ENCODE results near the gene UNC13D.
"Not testable (repeated sequence)": the region's sequence is repeated elsewhere in the genome, so short reads cannot be mapped to it uniquely, and the experiment has no call there.

The UNC13D gene

GRCh38 chr17:75891022-75891604 lies 46.9 kb upstream of the UNC13D start (continued):
- TF ChIP-seq RARB (CRISPR knock-in tag; IDR thresholded peaks at IDR 0.05) (no peak), TCF4 (CRISPR knock-in tag; IDR thresholded peaks at IDR 0.05; ENCODE audit: borderline replicate concordance) (no peak)

- no peak for ATAC-seq
- TF ChIP-seq PATZ1 (CRISPR knock-in tag; IDR thresholded peaks at IDR 0.05; ENCODE audit: borderline replicate concordance) (no peak), ESRRG (CRISPR knock-in tag; IDR thresholded peaks at IDR 0.05) (no peak), ZNF70 (CRISPR knock-in tag; IDR thresholded peaks at IDR 0.05) (no peak), CREB5 (CRISPR knock-in tag; IDR thresholded peaks at IDR 0.05; ENCODE audit: low read depth) (no peak), OSR1 (CRISPR knock-in tag; IDR thresholded peaks at IDR 0.05) (no peak), ZFP30 (CRISPR knock-in tag; IDR thresholded peaks at IDR 0.05) (no peak), PPARA (CRISPR knock-in tag; IDR thresholded peaks at IDR 0.05; ENCODE audit: borderline replicate concordance) (no peak), CSRNP3 (CRISPR knock-in tag; IDR thresholded peaks at IDR 0.05) (no peak), RARB (CRISPR knock-in tag; IDR thresholded peaks at IDR 0.05) (no peak), ZC3H10 (CRISPR knock-in tag; IDR thresholded peaks at IDR 0.05) (no peak), ARNTL (CRISPR knock-in tag; IDR thresholded peaks at IDR 0.05; ENCODE audit: borderline replicate concordance, low read depth) (no peak), GLIS3 (CRISPR knock-in tag; IDR thresholded peaks at IDR 0.05) (no peak), ZFP3 (CRISPR knock-in tag; IDR thresholded peaks at IDR 0.05) (no peak), BACH2 (CRISPR knock-in tag; IDR thresholded peaks at IDR 0.05; ENCODE audit: borderline replicate concordance) (no peak), TCF4 (CRISPR knock-in tag; IDR thresholded peaks at IDR 0.05; ENCODE audit: borderline replicate concordance) (no peak), ISL1 (CRISPR knock-in tag; IDR thresholded peaks at IDR 0.05) (no peak), ZNF565 (CRISPR knock-in tag; conservative IDR thresholded peaks at IDR 0.05; ENCODE audit: low read depth) (no peak), TSHZ2 (CRISPR knock-in tag; IDR thresholded peaks at IDR 0.05) (no peak)
These were observed 45.2 kb upstream of the UNC13D start for GRCh38 chr17:75889454-75889853.

GRCh38 chr17:75888484-75888883 lies 44.3 kb upstream of the UNC13D start:
- no peak for TF ChIP-seq ZNF8 (CRISPR knock-in tag; IDR thresholded peaks at IDR 0.05)
- no peak for TF ChIP-seq CREB5 (CRISPR knock-in tag; IDR thresholded peaks at IDR 0.05; ENCODE audit: low read depth)
- TF ChIP-seq TCF4 (CRISPR knock-in tag; IDR thresholded peaks at IDR 0.05; ENCODE audit: borderline replicate concordance): no peak
- no peak for ATAC-seq

- not testable (repeated sequence) for ATAC-seq
These were observed 41.7 kb upstream of the UNC13D start for GRCh38 chr17:75885860-75886259.

Data from SK-N-SH treated with all-trans-retinoic acid at 6 μM for 48 hours (cell line).